Activated CD4-positive, CD25-positive, alpha-beta regulatory T cell treated with anti-CD3 and anti-CD28 coated beads, Interleukin-2, amount 50 U/mL, for 16 hours (primary cell): ENCODE data around the gene MAP3K8.
A peak's percentile ranks its signal among the peaks of the same experiment; 100 is the strongest.
"Not testable (repeated sequence)": the region's sequence is repeated elsewhere in the genome, so short reads cannot be mapped to it uniquely, and the experiment has no call there.

Experiments used
- DNase-seq: peaks from one replicate; pipeline ENCODE4 v3.0.0-alpha.2; 2020; ENCODE audit warnings: low read depth, low spot score

The MAP3K8 gene

GRCh38 chr10:30422981-30423654 is 10.9 kb upstream of the MAP3K8 start:
- DNase-seq, result no peak

DNA sequence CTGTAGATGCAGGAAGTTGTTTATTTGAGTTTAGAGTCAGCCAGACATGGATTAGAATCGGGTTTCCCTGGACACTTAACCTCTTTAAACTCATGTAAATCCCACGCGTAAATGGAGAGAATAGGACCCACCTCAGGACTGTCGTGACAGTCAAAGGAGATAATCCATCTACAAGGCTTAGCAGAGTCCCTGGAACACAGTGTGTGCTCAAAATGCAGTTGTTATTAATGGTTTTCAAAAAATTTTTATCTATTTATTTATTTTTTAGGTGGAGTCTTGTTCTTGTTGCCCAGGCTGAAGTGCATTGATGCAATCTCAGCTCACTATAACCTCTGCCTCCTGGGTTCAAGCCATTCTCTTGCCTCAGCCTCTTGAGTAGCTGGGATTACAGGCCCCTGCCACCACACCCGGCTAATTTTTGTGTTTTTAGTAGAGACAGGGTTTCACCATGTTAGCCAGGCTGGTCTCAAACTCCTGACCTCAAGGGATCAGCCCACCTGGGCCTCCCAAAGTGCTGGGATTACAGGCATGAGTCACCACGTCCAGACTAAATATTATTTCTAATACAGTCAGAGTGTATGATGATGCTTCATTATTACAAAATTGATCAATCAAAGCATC is 10.2 kb upstream of the MAP3K8 start:
- DNase-seq, result not testable (repeated sequence)

GRCh38 chr10:30425336-30426075 is 8.5 kb upstream of the MAP3K8 start:
- DNase-seq, result no peak

DNA sequence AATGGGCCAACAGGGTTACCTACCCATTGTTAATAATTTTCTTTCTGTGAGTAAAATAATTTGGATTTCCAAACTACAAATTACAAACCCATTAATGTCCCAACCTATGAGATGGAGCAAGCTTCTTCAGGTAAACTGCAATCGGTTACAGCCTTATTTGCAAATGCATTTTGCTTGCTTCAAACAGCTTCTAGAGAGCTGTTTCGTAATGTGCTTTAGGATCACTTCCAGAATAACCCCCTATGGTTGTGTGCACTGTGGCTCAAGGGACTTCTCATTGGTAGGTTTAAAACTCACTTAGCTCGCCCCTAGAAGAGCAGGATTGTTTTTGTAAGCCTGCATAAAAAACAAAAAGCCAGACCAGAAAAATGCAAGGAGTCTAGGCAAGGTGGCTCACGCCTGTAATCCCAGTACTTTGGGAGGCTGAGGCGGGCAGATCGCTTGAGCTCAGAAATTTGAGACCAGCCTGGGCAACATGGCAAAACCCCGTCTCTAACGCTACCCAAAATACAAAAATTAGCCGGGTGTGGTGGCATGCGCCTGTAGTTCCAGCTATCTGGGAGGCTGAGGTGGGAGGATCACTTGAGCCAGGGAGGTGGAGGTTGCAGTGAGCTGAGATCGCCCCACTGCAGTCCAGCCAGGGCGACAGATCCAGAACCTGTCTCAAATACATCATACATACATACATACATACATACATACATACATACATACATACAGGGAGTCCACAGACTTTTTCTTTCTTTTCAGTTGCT is 3.3 kb upstream of the MAP3K8 start:
- DNase-seq, result no peak

DNA sequence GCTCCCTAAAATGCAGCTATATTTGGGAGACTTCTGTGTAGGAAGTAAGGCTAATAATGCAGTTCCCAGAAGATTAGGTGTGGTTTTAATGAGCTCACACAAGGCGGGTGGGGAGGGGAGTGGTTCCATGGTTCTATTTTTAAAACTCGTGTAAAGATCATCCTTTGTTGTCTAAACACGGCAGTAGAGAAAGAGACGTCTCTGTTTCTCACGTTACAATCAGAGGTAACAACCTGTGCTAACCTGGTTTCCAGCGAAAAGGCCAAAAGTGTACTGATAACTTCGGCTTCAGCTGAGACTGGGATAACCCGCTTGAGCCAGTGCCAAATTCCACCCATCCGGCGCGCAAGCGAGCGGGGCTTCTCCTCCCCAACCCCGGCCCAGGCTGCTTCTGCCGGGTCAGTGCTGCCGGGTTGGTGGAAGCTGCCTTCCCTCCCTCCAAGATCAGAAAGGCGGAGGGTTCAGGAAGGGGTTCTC is 2.5 kb upstream of the MAP3K8 start:
- no peak for DNase-seq

GRCh38 chr10:30432622-30433305 is 1.2 kb upstream of the MAP3K8 start:
- no peak for DNase-seq

DNA sequence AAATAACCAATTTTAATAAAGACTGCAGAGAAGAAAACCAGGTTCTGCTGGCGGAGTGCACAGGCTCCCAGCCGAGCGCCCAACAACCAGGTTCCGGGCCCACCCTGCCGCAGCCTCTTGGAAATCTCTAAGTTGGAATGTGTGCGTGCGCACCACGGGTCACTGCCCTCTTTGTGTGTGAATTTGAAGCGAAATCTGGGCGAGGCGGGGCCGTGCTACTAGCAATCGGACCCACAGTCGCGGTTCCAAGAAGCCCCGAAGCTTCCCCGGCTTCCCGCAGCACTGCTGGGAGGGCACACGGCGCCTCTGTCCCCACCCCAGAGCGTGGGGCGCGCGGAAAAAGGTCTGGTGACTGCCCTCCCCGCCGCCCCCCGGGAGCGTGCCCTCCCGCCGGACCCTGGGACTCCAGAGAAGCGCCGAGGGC is 666 bp upstream of the MAP3K8 start:
- no peak for DNase-seq

DNA sequence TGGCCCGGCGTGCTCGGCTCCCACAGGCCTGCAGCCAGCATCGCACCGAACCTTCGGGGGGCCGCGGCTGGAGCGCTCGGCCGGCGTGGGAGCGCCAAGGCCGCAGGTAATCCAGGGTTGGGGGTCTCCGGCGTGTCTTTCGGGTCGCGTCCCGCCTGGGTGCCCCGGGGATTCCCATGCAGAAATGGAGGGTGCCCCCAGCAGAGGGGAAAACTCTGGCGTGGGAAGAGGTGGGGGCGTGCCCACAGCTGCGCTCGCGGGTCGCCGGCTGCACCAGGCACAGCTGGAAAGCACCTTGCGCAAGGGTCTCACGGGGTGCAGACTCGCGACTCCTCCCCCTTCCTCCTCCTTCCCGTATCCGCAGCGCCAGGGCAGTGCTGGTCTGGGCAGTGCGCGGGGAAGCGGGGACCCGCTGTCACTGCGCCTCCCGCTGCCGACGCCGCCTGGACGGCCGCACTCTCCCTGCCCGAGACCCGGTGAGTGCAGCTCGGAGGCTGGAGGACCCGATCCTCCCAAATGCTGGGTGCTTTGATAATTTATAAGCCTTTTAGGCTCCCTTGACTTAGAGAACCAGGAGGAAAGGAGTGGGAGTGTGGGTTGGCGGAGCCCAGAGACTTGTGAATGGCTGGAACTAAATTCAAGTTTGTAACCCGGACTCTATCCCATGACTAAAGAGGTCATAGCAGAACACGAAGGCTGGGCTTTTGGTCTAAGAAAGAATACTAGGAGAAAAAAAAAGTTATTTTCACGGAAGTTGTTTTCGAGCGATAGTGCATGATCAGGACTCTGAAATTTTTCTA is 489 bp downstream of the MAP3K8 start:
- peak; percentile 15 for DNase-seq

- DNase-seq, result no peak
Observed at GRCh38 chr10:30435073-30435422, 1.1 kb downstream of the MAP3K8 start.

GRCh38 chr10:30435499-30436167 is 1.6 kb downstream of the MAP3K8 start:
- not testable (repeated sequence) for DNase-seq

GRCh38 chr10:30436191-30436611 is 2.2 kb downstream of the MAP3K8 start:
- DNase-seq, result no peak

- no peak for DNase-seq
Observed at GRCh38 chr10:30436671-30437030, 2.7 kb downstream of the MAP3K8 start.

- no peak for DNase-seq
Observed at GRCh38 chr10:30437031-30437841, 3.3 kb downstream of the MAP3K8 start.

DNA sequence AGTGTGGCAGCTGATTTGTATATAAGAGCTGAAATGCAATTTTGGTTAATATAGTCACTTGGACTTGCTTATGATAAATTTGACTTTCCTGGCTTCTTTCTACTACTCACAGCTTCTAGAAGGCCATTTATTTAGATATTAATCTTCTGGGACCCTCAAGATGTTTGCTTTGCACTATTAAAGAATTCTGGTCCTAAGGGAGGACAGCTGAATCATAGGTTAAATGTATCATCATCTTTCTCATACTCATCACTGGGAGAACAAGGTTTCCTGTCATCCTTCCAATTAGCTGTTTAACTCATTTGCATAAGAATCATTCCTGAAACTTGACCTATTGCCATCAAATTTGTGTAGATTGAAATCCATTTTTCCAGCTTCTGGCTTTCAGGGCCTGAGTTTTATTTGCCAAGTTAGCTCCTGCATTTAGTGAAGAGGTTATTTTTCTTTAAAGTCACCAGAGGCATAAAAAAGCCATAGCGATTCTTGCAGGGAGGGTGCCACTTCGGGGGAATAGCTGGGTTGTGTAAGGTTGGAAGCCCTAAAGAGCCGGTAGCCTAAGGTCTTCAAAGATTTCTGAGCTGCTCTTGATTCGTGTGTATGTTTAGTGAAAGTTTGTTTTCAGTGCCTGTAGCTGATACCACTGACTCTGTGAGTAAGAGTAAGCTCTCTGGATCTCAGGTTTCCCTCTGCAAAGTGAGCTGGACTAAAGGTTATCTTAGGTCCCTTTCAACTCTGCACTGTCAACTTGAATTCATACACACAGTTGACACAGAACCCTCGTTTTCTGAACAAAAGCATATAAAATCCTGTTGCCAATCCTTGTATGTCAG is 4.3 kb downstream of the MAP3K8 start:
- no peak for DNase-seq

GRCh38 chr10:30439931-30440330 is 5.9 kb downstream of the MAP3K8 start:
- DNase-seq, result no peak

DNA sequence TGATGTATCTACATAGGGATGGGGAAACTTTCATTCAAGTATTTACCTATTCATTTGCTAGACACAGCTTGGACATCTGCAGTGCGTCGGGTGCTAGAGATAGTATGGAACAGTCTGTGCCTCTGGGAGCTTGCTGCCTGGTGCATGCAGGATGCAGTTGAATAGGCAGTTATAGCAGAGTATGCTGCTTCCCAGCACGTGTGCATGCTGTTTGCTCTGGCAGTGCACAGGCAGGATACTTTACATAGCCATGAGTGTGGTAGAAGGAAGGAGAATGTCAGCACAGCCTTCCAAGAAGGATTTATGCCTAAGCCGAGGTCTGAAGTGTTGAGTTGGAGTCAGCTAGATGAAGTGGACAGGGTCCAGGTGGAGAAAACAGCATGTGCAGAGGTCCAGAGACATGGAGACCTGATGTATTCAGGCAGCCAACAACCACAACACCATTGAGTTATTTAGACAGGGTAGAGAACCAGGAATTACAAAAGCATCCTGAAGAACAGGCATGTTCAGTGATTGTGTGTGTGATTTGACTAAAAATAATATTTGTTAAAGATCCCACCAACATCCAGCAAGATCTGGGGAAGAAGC is 8.1 kb downstream of the MAP3K8 start:
- no peak for DNase-seq

GRCh38 chr10:30443049-30443448 is 9.1 kb downstream of the MAP3K8 start:
- no peak for DNase-seq

- DNase-seq, result no peak
Observed at GRCh38 chr10:30445711-30446110, 11.7 kb downstream of the MAP3K8 start.
